ENCODE data around the gene PGAM2.

Gene PGAM2

DNA sequence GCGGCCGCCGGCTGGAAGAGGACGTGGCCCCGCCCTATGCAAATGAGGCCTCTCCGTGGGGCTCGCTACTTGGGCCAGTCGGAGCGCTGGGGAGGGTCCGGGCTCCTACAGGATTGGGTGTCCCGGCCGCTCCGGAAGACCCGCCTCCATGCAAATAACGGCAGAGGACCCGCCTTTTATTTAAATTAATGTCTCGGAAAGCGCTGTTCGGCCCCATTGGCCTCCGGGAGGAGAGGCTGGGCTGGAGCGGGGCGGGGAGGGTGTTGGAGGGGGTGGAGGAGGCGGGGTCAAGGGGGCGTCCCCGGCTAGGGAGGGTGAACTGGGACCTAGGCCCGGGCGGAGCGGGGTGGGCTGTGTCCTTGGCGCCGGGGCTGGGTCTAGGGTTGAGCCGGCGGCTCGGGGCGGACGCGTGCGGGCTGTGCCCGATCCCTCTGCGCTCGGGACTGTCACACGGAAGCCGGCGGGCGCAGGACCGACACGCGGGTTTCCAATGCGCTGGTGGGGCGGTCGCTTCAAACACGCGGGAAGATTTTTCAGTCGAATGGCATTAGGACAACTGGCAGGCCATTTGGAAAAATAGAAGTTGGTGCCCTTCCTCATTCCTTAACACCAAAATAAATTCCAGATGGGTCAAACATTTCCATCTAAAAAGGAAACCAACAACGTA is 17.3 kb upstream of the PGAM2 start:
- peak; percentile 99 for DNase-seq

- DNase-seq = peak; percentile 21
Observed at GRCh38 chr7:44081266-44081748, 15.9 kb upstream of the PGAM2 start.

DNA sequence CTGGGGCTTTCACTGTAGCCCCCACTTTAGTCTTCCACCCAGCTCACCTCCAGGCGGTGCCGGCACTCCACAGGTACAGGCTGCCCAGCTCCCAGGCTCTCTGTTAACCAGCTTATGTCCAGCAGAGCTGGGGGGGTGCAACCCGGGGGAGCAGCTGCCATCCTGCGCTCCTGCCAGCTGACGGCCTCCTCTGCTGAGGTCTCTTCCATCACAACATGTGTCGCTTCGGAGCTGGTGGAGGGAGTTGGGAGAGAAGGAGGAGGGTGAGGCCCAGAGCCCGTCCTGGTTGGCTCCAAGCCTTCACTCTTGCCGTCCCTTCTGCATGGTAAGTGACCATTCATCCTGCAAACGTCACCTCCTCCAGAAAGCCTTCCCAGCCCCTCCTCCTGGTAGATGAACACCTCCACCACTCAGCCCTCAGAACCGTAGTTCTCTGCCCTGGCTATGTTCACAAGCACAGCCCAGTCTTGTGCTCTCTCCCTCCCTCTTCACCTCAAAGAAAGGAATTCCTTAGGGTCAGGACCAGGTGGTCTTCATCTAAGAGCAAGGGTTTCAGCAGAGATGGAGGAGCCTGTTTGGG is 15.4 kb upstream of the PGAM2 start:
- DNase-seq = no peak

DNA sequence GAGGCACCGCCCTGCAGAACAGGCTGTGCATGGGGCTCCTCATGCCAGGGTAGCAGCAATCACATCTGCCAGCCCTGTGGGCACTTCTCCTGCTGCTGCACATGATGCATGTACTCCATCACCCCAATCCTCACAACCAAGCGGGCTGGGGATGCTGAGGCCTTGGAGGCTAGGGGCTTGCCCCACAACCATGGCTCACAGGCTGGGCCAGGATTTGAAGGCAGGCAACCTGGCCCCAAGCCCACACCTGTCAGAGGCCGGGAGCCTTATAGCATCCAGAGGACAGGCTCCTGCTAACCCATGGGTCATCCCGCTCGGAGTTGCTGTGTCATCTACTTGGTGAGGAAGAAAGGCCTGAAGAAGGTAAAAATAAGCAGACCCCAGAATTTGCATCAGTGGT is 14.8 kb upstream of the PGAM2 start:
- no peak for DNase-seq

DNA sequence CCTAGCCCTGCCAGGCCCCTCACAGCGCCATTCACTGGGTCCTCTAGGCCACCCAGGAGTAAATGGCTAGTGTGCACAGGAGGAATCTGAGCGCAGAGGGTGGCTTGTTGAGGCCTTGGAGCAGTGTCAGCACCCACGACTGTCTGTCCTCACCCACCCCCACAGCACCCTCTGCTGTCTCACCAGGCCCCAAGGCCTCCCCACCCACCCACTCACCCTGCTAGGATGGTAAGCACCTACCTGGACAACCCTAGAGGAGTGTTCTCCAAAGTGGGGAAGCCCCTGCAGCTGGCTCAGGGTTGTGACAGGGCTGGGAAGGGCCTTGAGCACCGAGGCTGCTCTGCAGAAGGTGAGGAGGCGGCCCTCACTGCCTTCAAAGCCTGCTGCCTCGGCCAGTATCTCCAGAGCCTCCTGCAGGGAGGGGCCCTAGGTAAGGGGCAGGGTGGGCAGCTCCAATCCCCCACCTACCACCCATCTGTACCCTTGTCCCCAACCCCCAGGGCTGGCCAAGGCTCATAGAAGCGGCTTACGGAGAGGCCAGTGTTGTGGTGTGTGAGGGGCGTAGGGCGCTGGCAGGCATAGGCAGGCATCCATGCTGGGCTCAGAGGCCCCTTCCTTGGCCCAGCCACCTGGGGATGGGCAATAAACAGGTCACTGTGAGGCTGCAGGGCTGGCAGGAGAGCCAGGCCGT is 14.1 kb upstream of the PGAM2 start:
- DNase-seq = no peak

DNA sequence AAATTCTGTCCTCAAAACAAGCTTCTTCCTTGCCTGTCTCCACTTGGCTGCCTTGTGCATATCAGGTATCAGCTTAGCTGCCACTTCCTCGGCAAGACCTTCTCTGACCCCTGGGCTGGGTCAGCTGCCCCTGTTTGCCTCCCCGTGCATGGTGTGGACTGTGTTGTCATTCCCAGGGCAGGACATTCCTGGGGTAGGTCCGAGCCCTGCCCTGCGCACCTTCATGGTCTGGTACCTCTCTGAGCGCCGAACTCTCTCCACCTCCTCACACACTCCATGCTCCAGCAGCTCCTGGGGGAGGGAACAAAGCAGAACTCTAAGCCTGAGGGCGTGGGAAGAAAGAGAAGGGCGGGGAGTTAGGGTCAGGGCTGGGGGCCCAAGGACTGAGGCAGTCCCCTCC is 13.2 kb upstream of the PGAM2 start:
- no peak for DNase-seq

DNA sequence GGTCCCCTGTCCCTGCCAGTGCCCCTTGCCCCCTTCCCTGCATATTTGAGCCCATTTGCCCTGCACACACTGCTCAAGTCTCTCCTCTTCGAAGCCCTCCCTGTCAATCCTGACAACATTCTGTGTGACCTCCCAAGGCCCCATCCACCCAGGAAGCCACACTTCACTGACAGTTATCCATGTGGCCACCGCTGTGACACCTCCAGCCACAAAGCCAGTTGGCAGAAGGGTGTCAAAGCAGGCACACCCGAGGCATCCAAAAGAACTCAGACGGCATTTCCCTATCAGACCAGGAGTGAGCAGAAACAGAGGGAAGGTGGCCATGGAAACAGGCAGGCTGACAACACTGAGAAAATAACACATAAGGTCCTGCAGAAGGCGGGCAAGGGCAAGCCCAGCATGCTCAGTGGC is 12.3 kb upstream of the PGAM2 start:
- no peak for DNase-seq

- DNase-seq = no peak
Observed at GRCh38 chr7:44077061-44077460, 11.7 kb upstream of the PGAM2 start.

DNA sequence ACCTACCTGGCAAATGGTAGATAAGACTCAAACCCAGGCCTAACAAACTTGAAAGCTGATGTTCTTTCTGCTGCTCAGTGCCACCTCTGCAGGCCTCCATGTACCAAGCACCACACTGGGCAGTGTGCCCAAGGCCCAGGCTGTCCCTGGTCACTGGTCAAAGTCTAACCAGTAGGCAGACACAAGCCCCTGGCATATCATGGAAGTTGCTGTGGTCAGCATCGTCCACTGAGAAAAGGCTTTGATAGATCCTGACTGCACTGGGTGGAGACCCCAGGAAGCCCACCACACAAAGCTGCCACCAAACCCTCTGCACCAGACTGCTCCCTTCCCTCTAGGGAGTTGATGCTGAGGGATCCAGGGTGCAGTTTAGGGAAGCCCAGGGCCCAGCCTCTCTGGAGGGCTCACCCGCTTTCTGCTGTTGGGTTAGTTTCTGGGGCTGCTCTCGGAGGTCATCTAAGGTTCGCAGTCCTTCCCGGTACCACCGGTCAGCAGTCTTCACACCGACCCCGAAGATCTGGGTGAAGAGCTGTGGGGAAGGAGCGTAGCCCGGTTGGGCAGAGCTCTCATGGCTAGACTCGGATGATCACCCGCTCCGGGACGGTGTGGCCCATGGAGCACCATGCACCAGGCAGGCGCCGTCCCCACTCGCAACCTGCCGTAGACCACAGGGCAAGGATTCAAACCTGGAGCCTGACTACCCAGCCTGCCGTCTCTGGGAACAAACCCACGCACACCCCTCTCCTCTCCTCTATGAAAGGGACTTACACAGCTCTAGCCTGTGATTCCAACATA is 10.9 kb upstream of the PGAM2 start:
- DNase-seq = no peak

DNA sequence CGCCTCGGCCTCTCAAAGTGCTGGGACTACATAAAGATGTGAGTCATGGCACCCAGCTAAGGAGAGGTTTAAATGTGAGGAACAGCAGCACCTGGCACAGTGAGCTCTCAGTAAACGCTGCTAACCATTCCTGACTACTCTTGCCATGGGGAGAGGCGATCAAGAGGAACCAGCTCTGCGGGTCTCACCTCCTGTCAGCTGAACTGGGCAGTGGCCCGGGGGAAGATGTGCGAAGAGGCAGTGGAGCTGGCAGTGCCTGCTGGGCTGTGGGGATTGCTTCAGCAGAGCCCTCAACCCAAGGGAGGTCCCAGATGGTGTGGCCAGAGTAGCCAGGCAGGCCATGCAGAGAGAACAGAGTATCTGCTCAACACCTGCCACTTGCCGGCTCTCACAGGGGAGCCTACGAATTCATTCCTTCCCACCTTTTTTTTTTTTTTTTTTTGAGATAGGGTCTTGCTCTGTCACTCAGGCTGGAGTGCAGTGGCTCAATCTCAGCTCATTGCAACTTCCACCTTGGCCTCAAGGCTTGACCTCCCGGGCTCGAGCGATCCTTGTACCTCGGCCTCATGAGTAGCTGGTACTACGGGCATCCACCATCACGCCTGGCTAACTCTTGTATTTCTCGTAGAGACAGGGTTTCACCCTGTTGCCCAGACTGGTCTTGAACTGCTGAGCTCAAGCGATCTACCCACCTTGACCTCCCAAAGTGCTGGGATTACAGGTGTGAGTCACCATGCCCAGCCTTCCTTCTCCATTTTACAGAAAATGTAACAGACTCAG is 10.1 kb upstream of the PGAM2 start:
- no peak for DNase-seq

GRCh38 chr7:44074349-44074695 is 9.0 kb upstream of the PGAM2 start:
- DNase-seq = no peak

GRCh38 chr7:44073664-44074348 is 8.4 kb upstream of the PGAM2 start:
- no peak for DNase-seq

DNA sequence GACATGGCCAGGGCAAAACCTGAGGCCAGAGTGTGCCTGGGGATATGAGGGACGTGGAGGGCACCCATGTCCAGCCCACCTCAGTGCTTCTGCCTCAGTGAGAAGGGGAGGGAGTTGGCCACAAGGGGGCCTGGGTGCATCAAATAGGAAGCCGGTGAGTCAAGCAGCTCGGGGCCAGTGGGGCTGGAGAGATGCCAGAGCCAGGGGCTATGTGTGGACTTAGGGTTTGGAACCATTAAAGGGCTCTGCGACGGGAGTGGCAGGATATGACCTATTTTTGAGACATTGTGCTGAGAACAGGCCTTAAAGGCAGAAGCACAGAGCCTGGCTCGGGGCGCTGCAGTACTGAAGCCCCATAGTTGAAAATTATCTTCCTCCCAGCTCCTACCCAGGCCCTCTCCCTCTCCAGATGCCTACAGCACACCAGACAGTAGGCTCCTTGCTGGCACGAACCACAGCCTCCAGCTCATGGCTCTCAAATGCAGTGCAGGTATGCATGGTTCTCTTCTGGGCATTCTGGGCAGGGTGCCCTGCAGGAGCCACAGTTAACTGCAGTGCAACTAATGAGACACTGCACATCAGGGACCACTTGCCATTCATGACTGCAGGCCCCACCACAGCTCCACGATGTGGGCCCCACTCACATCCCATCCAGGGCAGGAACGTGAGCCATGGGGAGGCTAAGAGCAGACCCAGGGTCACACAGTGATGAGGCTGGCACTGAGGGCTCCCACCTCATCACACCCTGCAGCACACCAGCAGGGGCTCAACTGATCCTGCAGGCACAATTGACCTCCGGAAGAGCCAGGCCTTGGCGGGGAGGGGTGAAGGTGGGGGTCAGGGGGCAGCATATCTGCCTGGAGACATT is 7.2 kb upstream of the PGAM2 start:
- DNase-seq = no peak

DNA sequence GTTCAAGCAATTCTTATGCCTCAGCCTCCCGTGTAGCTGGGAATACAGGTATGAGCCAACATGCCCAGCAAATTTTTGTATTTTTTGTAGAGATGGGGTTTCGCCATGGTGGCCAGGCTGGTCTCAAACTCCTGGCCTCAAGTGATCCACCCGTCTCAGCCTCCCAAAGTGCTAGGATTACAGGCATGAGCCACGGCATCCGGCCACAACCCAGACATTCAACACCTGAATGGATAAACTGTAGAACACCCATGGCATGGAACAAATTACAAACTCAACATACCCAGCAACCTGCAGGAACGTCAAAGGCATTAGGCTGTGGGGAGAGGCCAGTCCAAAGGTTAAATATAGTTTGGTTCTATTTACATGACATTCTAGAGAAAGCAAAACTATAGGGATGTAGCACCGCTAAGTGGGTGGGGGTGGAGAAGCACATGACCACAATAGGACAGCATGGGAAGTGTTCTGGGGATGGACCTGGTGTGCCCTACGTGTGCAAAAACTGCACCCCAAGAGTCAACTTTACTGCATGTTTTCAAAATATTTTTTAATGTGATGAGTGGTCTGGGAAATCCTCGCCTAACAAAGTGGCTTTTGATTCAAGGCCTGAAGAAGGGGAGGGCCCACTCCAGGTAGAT is 6.5 kb upstream of the PGAM2 start:
- no peak for DNase-seq

DNA sequence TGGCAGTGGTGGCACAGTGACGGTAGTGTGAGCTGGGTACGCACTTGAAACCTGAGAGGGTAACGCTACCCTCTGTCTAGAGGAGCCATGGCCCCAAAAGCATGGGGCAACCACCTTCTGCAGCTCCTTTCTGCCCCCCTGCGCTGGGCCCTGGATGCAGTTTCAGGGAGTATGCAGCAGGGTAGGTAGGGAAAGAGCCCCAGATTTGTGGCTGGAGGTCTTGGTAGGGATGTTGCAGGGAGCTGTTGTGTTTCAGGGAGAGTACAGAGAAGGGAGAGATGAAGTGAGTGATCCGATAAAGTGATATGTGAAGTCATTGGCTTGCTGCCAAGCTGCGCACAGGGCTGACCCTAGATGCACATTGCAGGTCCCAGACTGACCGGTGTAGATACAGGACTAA is 2.7 kb upstream of the PGAM2 start:
- DNase-seq = no peak

DNA sequence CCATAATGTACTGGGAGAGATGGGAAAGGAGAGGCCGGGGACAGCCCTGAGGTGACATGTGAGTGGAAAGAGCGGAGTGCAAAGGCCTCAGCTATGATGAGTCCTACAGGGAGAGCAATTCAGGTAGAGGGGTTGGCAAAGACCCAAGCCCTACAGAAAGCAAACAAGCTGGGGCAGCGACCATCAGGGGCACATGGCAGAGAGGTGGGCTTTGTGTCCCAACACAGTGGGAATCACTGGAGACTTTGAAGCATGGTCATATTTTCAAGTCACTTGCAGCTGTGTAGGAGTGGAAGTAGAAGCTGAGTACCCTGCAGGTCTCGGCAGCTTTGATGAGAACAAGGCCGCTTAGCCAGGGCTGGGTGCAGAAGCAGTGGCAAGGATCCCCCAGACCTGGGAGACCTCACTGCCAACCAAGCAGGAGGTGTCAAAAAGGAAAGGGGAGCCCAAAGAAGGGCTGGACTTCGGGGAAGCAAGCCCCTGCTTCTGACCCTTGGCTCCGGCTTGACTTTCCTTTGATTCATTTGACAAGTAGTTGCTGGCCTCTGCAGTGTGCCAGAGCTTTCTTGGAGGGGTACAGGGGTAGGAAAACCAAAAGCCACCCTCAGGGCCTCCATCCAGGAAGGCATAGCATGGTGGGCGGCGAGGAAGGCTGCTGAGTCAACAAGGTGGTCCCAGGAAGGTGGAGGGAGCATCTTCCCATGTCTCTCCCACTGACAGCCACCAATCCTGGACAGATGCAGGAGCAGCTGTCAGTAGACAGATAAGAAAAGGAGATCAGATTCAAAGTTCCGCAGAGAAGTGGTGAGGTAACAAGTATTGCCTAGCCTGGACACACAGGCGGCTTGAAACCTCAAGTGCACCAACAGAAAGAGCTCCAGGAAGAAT is 1.9 kb upstream of the PGAM2 start:
- no peak for DNase-seq

- DNase-seq = no peak
Observed at GRCh38 chr7:44066494-44067063, 1.2 kb upstream of the PGAM2 start.

DNA sequence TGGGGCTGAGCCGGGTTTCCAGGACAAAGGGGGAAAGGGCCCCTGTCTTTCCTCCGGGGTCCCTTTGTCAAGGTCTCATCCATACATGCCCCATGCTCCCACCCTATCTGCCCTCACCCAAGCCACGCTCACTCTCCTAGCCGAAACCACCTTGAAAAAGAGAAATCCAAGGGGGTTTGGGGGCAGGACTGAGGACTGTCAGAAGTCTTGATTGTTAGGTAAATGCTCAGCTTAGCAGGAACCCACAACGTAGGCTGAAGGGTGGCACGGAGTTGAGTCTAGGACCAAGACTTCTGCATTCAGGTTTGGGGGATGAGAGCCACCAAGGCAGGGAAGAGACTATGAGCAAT is 719 bp upstream of the PGAM2 start:
- DNase-seq = no peak

- no peak for DNase-seq
Observed at GRCh38 chr7:44064791-44065430, 456 bp downstream of the PGAM2 start.
